Caco-2 (cell line): ENCODE measurements around the gene MAPRE2. TPM values are rescaled to one million over a fixed set of nuclear protein-coding genes. Genes with fewer than 3 reads are reported as not detected.

Experiments used
- BruUV-seq: library from RNA; stranded (reverse); fragments of 400-500 nt; replicated peaks from 2 replicates; lab custom pipeline; 2021; lab: Mats Ljungman, UMichigan
- CTCF ChIA-PET: fragments of 300-600 bp; sonication (Branson Sonifier 250); formaldehyde crosslinking; loops from one replicate; lab custom pipeline; 2022; ENCODE audit warnings: antibody characterized with exemption; lab: Charles Lee
- POLR2A ChIA-PET: fragments of 300-600 bp; sonication (Branson Sonifier 250); formaldehyde crosslinking; loops from one replicate; lab custom pipeline; 2022; ENCODE audit warnings: antibody characterized with exemption; lab: Charles Lee
- DNase-seq, 2 experiments: peaks; one replicate each; pipeline versions ENCODE4 v3.0.0 to v3.0.0-alpha.2; 2020 to 2022
- H3K27me3 ChIP-seq: replicated peaks from 2 replicates; pipeline ENCODE4 v1.6.0; 2011; ENCODE audit warnings: low read length; ENCODE audit not compliant: control insufficient read depth, insufficient read depth
- H3K36me3 ChIP-seq: 2 replicates; pipeline ENCODE4 v1.5.1; 2011; ENCODE audit warnings: low read length; ENCODE audit not compliant: control insufficient read depth, insufficient read depth
- H3K4me1 ChIP-seq: fragments of 250-450 bp; sonication (Bioruptor Pico); 2 replicates; pipeline ENCODE4 v1.5.1; 2020; ENCODE audit warnings: mild to moderate bottlenecking
- H3K4me3 ChIP-seq: 2 replicates; pipeline ENCODE4 v1.5.1; 2011; ENCODE audit warnings: low read depth, mild to moderate bottlenecking, control low read depth, low read length
- H3K9me3 ChIP-seq: fragments of 250-450 bp; sonication (Bioruptor Pico); 2 replicates; pipeline ENCODE4 v1.5.1; 2020; ENCODE audit warnings: mild to moderate bottlenecking, moderate library complexity
- H3K27ac Mint-ChIP-seq: one replicate; pipeline ENCODE4 v1.8.0; 2022; ENCODE audit warnings: mixed read lengths; ENCODE audit not compliant: unreplicated experiment
- H3K27me3 Mint-ChIP-seq: one replicate; pipeline ENCODE4 v1.8.0; 2022; ENCODE audit warnings: mixed read lengths; ENCODE audit not compliant: insufficient read depth, unreplicated experiment
- H3K36me3 Mint-ChIP-seq: one replicate; pipeline ENCODE4 v1.8.0; 2022; ENCODE audit warnings: mild to moderate bottlenecking, mixed read lengths; ENCODE audit not compliant: insufficient read depth, unreplicated experiment
- H3K4me1 Mint-ChIP-seq: one replicate; pipeline ENCODE4 v1.8.0; 2022; ENCODE audit warnings: low read depth, mixed read lengths; ENCODE audit not compliant: unreplicated experiment
- H3K4me3 Mint-ChIP-seq: one replicate; pipeline ENCODE4 v1.8.0; 2022; ENCODE audit warnings: mild to moderate bottlenecking, moderate library complexity, mixed read lengths; ENCODE audit not compliant: unreplicated experiment
- H3K9me3 Mint-ChIP-seq: one replicate; pipeline ENCODE4 v1.8.0; 2022; ENCODE audit warnings: mixed read lengths; ENCODE audit not compliant: unreplicated experiment
- CTCF ChIP-seq, 2 experiments: fragments of 200-600 bp in 1 of 2; IDR thresholded peaks; 1 replicate in 1 of 2; 2 replicates in 1 of 2; pipeline versions ENCODE4 v1.5.1 to v1.8.0; 2011 to 2022; ENCODE audit warnings: antibody characterized with exemption in 1 of 2, control low read depth in 1 of 2, inconsistent platforms in 1 of 2, low read depth in 1 of 2, low read length in 1 of 2, mild to moderate bottlenecking in 1 of 2, moderate library complexity in 1 of 2; ENCODE audit not compliant: insufficient read depth in 1 of 2, severe bottlenecking in 1 of 2, unreplicated experiment in 1 of 2
- intact Hi-C: fragments of 100-400 bp; cut with micrococcal nuclease; formaldehyde crosslinking; loops from one replicate; pipeline ENCODE4 v1.10.0; 2022; ENCODE audit not compliant: unreplicated experiment
- total RNA-seq: library from RNA; stranded (reverse); gene quantifications from 2 replicates; pipeline ENCODE4 v1.2.3, GENCODE V29; 2022

The MAPRE2 gene
- total RNA-seq, 1 experiment from 2014 or later, result 9.3 TPM

- no peak for TF ChIP-seq CTCF (IDR thresholded peaks at IDR 0.05; ENCODE audit: insufficient read depth in 1 of 2, low read depth in 1 of 2, low read length in 1 of 2, severe bottlenecking in 1 of 2, unreplicated experiment in 1 of 2)
- no peaks in the 10 kb centered on the region for H3K27me3 ChIP-seq
- POLR2A ChIA-PET, result no interaction called here
- Mint-ChIP-seq H3K4me1 (no peaks in the 10 kb centered on the region), H3K4me3 (no peak overlapping the region), H3K27ac (no peak overlapping the region), H3K9me3 (no peaks in the 10 kb centered on the region), H3K36me3 (no peaks in the 10 kb centered on the region), H3K27me3 (no peaks in the 10 kb centered on the region)
- no TSS peak for BruUV-seq
- H3K4me1 ChIP-seq, result no peaks in the 10 kb centered on the region
- H3K4me3 ChIP-seq, result no peak overlapping the region
- no peaks in the 10 kb centered on the region for H3K9me3 ChIP-seq
- H3K36me3 ChIP-seq, result no peaks in the 10 kb centered on the region
- no peak for DNase-seq
- intact Hi-C loops, result no loop called here
- CTCF ChIA-PET, result no interaction called here
Measured at GRCh38 chr18:35128675-35129074, 87.5 kb downstream of the MAPRE2 start.

- Histone ChIP-seq H3K36me3 (no peaks in the 10 kb centered on the region), H3K4me3 (no peak overlapping the region), H3K9me3 (no peaks in the 10 kb centered on the region), H3K4me1 (no peaks in the 10 kb centered on the region), H3K27me3 (no peaks in the 10 kb centered on the region)
- intact Hi-C loops, result no loop called here
- Mint-ChIP-seq H3K27me3 (no peaks in the 10 kb centered on the region), H3K36me3 (no peaks in the 10 kb centered on the region), H3K9me3 (no peaks in the 10 kb centered on the region), H3K27ac (no peak overlapping the region), H3K4me3 (no peak overlapping the region), H3K4me1 (no peaks in the 10 kb centered on the region)
- ChIA-PET POLR2A (no interaction called here), CTCF (no interaction called here)
- no peak for DNase-seq
- BruUV-seq, result no TSS peak
- no peak for TF ChIP-seq CTCF (IDR thresholded peaks at IDR 0.05; ENCODE audit: insufficient read depth in 1 of 2, low read depth in 1 of 2, low read length in 1 of 2, severe bottlenecking in 1 of 2, unreplicated experiment in 1 of 2)
Measured at GRCh38 chr18:35130236-35130635, 89.0 kb downstream of the MAPRE2 start.

- BruUV-seq, result no TSS peak
- no peak for TF ChIP-seq CTCF (IDR thresholded peaks at IDR 0.05; ENCODE audit: insufficient read depth in 1 of 2, low read depth in 1 of 2, low read length in 1 of 2, severe bottlenecking in 1 of 2, unreplicated experiment in 1 of 2)
- Histone ChIP-seq H3K9me3 (no peaks in the 10 kb centered on the region), H3K27me3 (no peaks in the 10 kb centered on the region), H3K4me3 (no peak overlapping the region), H3K4me1 (no peaks in the 10 kb centered on the region), H3K36me3 (no peaks in the 10 kb centered on the region)
- intact Hi-C loops, result no loop called here
- Mint-ChIP-seq H3K27me3 (no peaks in the 10 kb centered on the region), H3K4me3 (no peak overlapping the region), H3K4me1 (no peaks in the 10 kb centered on the region), H3K9me3 (no peaks in the 10 kb centered on the region), H3K27ac (no peak overlapping the region), H3K36me3 (no peaks in the 10 kb centered on the region)
- CTCF ChIA-PET, result no interaction called here
- POLR2A ChIA-PET, result no interaction called here
- DNase-seq, result no peak
Measured at GRCh38 chr18:35131387-35132020, 90.3 kb downstream of the MAPRE2 start.
